ENCODE measurements around the gene HEXIM1. TPM values are rescaled to one million over a fixed set of nuclear protein-coding genes. Genes with fewer than 3 reads are reported as not detected.

Gene HEXIM1
- total and polyA plus RNA-seq, 10 donors, result 12.9 to 43.1 (median 26.7) TPM

GRCh38 chr17:45119964-45120363 lies 28.3 kb upstream of the HEXIM1 start:
- Histone ChIP-seq H3K9me3 (no peaks in the 10 kb centered on the region), H3K27me3 (replicated peaks in 1 of 7) (peaks cover 0 to 14% (median 4%) of the 10 kb centered on the region in 7 donors), H3K4me1 (peaks cover 0 to 17% (median 4%) of the 10 kb centered on the region in 6 donors), H3K36me3 (peaks cover 0 to 3% (median 0%) of the 10 kb centered on the region in 6 donors), H3K27ac (no peak overlapping the region), H3K4me3 (no peak overlapping the region)
- TF ChIP-seq CTCF (IDR thresholded peaks at IDR 0.05 in 8 of 11, conservative IDR thresholded peaks at IDR 0.05 in 3 of 11), result no peak
- no peak for TF ChIP-seq POLR2A (IDR thresholded peaks at IDR 0.05)
- no peak for TF ChIP-seq POLR2AphosphoS5 (IDR thresholded peaks at IDR 0.05)
- intact Hi-C loops (cut with DNase I; ENCODE audit: low total_unique reads), result no loop called here
- WGBS, 5 donors, result 84 to 94% (median 92%) methylated on average over 8 of the region's 8 CpGs
- DNase-seq, result no peak

DNA sequence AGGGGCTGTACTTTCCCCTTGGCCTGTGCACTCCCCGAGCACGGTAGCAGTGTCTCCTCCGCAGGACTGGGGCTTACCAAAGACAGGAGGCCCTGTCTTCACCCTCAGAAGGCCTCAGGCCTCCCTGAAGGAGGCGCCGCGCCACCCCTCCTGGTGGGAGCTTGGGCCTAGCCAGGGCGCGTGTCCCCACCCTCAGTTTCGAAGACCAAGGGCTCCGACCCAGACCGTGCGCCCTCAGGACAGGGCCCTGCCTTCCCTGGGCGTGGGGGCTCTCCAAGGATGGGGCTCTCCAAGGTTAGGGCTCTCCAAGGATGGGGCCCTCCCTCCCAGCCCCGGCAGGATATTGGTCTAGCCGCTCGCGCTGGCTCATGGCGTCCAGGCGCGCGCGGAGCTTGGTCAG lies 27.7 kb upstream of the HEXIM1 start:
- TF ChIP-seq POLR2AphosphoS5 (IDR thresholded peaks at IDR 0.05) (no peak), POLR2A (IDR thresholded peaks at IDR 0.05) (no peak), CTCF (IDR thresholded peaks at IDR 0.05 in 8 of 11, conservative IDR thresholded peaks at IDR 0.05 in 3 of 11) (no peak)
- Histone ChIP-seq H3K36me3 (peaks cover 0 to 3% (median 0%) of the 10 kb centered on the region in 6 donors), H3K4me1 (peaks cover 0 to 17% (median 4%) of the 10 kb centered on the region in 6 donors), H3K27me3 (replicated peaks in 1 of 7) (peaks cover 0 to 14% (median 4%) of the 10 kb centered on the region in 7 donors), H3K4me3 (no peak overlapping the region), H3K27ac (no peak overlapping the region), H3K9me3 (no peaks in the 10 kb centered on the region)
- intact Hi-C loops (cut with DNase I; ENCODE audit: low total_unique reads), result no loop called here
- WGBS, 5 donors, result 73 to 97% (median 78%) methylated on average over 7 to 22 of the region's 22 CpGs
- DNase-seq, result no peak

- no peak for DNase-seq
- peaks cover 0 to 3% (median 0%) of the 10 kb centered on the region in 6 donors for H3K36me3 ChIP-seq
- intact Hi-C loops (cut with DNase I; ENCODE audit: low total_unique reads), result no loop called here
Measured at GRCh38 chr17:45121055-45121454, 27.2 kb upstream of the HEXIM1 start.

More at GRCh38 chr17:45121055-45121454, 27.2 kb upstream of the HEXIM1 start:
- H3K9me3 ChIP-seq, result no peaks in the 10 kb centered on the region
- H3K27me3 ChIP-seq (replicated peaks in 1 of 7), result peaks cover 0 to 14% (median 4%) of the 10 kb centered on the region in 7 donors
- no peak overlapping the region for H3K27ac ChIP-seq
- H3K4me3 ChIP-seq, result no peak overlapping the region
- peaks cover 0 to 17% (median 4%) of the 10 kb centered on the region in 6 donors for H3K4me1 ChIP-seq
- WGBS, 5 donors, result 32 to 49% (median 41%) methylated on average over 23 to 45 of the region's 45 CpGs
- TF ChIP-seq POLR2A (IDR thresholded peaks at IDR 0.05) (no peak), POLR2AphosphoS5 (IDR thresholded peaks at IDR 0.05) (no peak), CTCF (IDR thresholded peaks at IDR 0.05 in 8 of 11, conservative IDR thresholded peaks at IDR 0.05 in 3 of 11) (no peak)
